Keratinocyte (primary cell): ENCODE measurements around the gene LYPD1.

Source experiments
- EZH2 ChIP-seq: IDR thresholded peaks from one replicate; pipeline ENCODE4 v1.6.1; 2012; ENCODE audit warnings: inconsistent platforms, mild to moderate bottlenecking, low read length, moderate library complexity
- TF ChIP-seq, protein P1 (sequence below), 3 experiments: IDR thresholded peaks in 1 of 3; conservative IDR thresholded peaks in 1 of 3; optimal IDR thresholded peaks in 1 of 3; 2 replicates in 2 of 3; 3 replicates in 1 of 3; pipeline versions ENCODE3 to v1.5.1; 2011; ENCODE audit warnings: low read length in 3 of 3, mild to moderate bottlenecking in 3 of 3, moderate library complexity in 2 of 3, control low read depth in 1 of 3, inconsistent platforms in 1 of 3; ENCODE audit not compliant: insufficient read depth in 2 of 3; ENCODE audit errors: extremely low read depth in 1 of 3

DNA sequence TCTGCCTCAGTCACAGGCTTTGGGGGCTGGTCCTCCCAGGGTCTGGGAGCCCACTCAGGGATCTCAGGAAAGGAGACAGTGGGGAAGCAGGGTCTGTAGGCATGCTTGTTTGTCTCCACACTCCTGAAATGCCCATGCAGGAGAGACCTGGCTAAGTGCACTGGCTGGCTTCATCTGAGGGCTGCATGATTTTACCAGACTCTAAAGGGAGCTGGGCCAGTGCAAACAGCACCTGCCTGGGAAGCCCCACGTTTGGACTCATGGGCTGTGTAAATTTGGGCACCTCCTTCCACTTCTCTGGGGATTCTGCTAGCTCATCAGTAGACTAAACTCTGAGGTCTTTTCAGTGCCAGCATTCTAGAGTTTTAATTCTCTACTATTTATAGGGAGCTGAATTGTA, 33.7 kb downstream of the LYPD1 start:
- TF ChIP-seq, protein P1, sequence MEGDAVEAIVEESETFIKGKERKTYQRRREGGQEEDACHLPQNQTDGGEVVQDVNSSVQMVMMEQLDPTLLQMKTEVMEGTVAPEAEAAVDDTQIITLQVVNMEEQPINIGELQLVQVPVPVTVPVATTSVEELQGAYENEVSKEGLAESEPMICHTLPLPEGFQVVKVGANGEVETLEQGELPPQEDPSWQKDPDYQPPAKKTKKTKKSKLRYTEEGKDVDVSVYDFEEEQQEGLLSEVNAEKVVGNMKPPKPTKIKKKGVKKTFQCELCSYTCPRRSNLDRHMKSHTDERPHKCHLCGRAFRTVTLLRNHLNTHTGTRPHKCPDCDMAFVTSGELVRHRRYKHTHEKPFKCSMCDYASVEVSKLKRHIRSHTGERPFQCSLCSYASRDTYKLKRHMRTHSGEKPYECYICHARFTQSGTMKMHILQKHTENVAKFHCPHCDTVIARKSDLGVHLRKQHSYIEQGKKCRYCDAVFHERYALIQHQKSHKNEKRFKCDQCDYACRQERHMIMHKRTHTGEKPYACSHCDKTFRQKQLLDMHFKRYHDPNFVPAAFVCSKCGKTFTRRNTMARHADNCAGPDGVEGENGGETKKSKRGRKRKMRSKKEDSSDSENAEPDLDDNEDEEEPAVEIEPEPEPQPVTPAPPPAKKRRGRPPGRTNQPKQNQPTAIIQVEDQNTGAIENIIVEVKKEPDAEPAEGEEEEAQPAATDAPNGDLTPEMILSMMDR (optimal IDR thresholded peaks at IDR 0.05 in 1 of 3, IDR thresholded peaks at IDR 0.05 in 1 of 3, conservative IDR thresholded peaks at IDR 0.05 in 1 of 3; ENCODE audit: extremely low read depth in 1 of 3, insufficient read depth in 2 of 3, low read length in 3 of 3): no peak
- TF ChIP-seq EZH2: no peak
